ENCODE data around the gene RAPGEF6. TPM values are rescaled to one million over a fixed set of nuclear protein-coding genes. Genes with fewer than 3 reads are reported as not detected.

Gene RAPGEF6
- total RNA-seq, 2 donors from 2014 or later, result 36.5 to 37.3 TPM

GRCh38 chr5:131542723-131543122 lies 92.3 kb downstream of the RAPGEF6 start:
- DNase-seq, result no peak
- Mint-ChIP-seq H3K27ac (peak overlapping the region; percentile 96), H3K9me3 (no peaks in the 10 kb centered on the region), H3K36me3 (ENCODE audit: insufficient read depth in 2 of 2) (peaks cover 1 to 13% of the 10 kb centered on the region in 2 donors), H3K4me3 (peak overlapping the region; percentile 23 to 85), H3K27me3 (ENCODE audit: low read depth) (no peaks in the 10 kb centered on the region), H3K4me1 (ENCODE audit: low read depth) (peaks cover 91% of the 10 kb centered on the region)
- no peak for ATAC-seq (replicated peaks in 1 of 2)

GRCh38 chr5:131541762-131542161 lies 93.3 kb downstream of the RAPGEF6 start:
- Mint-ChIP-seq H3K9me3 (no peaks in the 10 kb centered on the region), H3K27me3 (ENCODE audit: low read depth) (no peaks in the 10 kb centered on the region), H3K4me1 (ENCODE audit: low read depth) (peaks cover 92% of the 10 kb centered on the region), H3K27ac (peak overlapping the region; percentile 88), H3K4me3 (peak overlapping the region; percentile 39 to 43), H3K36me3 (ENCODE audit: insufficient read depth in 2 of 2) (peaks cover 1 to 14% of the 10 kb centered on the region in 2 donors)
- ATAC-seq (replicated peaks in 1 of 2), result peak; percentile 68 to 70
- DNase-seq, result no peak

- Mint-ChIP-seq H3K27me3 (ENCODE audit: low read depth) (no peaks in the 10 kb centered on the region), H3K36me3 (ENCODE audit: insufficient read depth in 2 of 2) (peaks cover 1 to 12% of the 10 kb centered on the region in 2 donors), H3K27ac (peak overlapping the region; percentile 88), H3K4me3 (peak overlapping the region; percentile 3 to 48), H3K9me3 (no peaks in the 10 kb centered on the region), H3K4me1 (ENCODE audit: low read depth) (peaks cover 96% of the 10 kb centered on the region)
- no peak for ATAC-seq (replicated peaks in 1 of 2)
- DNase-seq, result no peak
Measured at GRCh38 chr5:131541071-131541470, 94.0 kb downstream of the RAPGEF6 start.

GRCh38 chr5:131539251-131539650 lies 95.8 kb downstream of the RAPGEF6 start:
- no peaks in the 10 kb centered on the region for H3K9me3 Mint-ChIP-seq

GRCh38 chr5:131538177-131538593 lies 96.8 kb downstream of the RAPGEF6 start:
- H3K4me1 Mint-ChIP-seq (ENCODE audit: low read depth), result peaks cover 99% of the 10 kb centered on the region
- ATAC-seq (replicated peaks in 1 of 2), result peak; percentile 75 to 80
- no peaks in the 10 kb centered on the region for H3K9me3 Mint-ChIP-seq
- peaks cover 0 to 9% of the 10 kb centered on the region in 2 donors for H3K36me3 Mint-ChIP-seq (ENCODE audit: insufficient read depth in 2 of 2)
- no peaks in the 10 kb centered on the region for H3K27me3 Mint-ChIP-seq (ENCODE audit: low read depth)
- H3K27ac Mint-ChIP-seq, result peak overlapping the region; percentile 87
- no peak for DNase-seq
- peak overlapping the region; percentile 38 to 69 for H3K4me3 Mint-ChIP-seq

More at GRCh38 chr5:131539251-131539650, 95.8 kb downstream of the RAPGEF6 start:
- no peaks in the 10 kb centered on the region for H3K27me3 Mint-ChIP-seq (ENCODE audit: low read depth)
- no peak for DNase-seq
- peak overlapping the region in 1 of 2 donors; percentile 21 for H3K4me3 Mint-ChIP-seq
- H3K4me1 Mint-ChIP-seq (ENCODE audit: low read depth), result peaks cover 96% of the 10 kb centered on the region
- ATAC-seq (replicated peaks in 1 of 2), result no peak
- peak overlapping the region; percentile 34 for H3K27ac Mint-ChIP-seq
- peaks cover 1 to 11% of the 10 kb centered on the region in 2 donors for H3K36me3 Mint-ChIP-seq (ENCODE audit: insufficient read depth in 2 of 2)

- peaks cover 0 to 9% of the 10 kb centered on the region in 2 donors for H3K36me3 Mint-ChIP-seq (ENCODE audit: insufficient read depth in 2 of 2)
- no peak for ATAC-seq (replicated peaks in 1 of 2)
- peak overlapping the region; percentile 18 for H3K27ac Mint-ChIP-seq
- no peaks in the 10 kb centered on the region for H3K27me3 Mint-ChIP-seq (ENCODE audit: low read depth)
- peaks cover 99% of the 10 kb centered on the region for H3K4me1 Mint-ChIP-seq (ENCODE audit: low read depth)
- H3K9me3 Mint-ChIP-seq, result no peaks in the 10 kb centered on the region
- peak overlapping the region; percentile 69 to 78 for H3K4me3 Mint-ChIP-seq
- no peak for DNase-seq
Measured at GRCh38 chr5:131536850-131537448, 98.1 kb downstream of the RAPGEF6 start.

GRCh38 chr5:131536211-131536826 lies 98.7 kb downstream of the RAPGEF6 start:
- DNase-seq (no peak), ATAC-seq (replicated peaks in 1 of 2) (peak; percentile 41 to 56)
- H3K27me3 Mint-ChIP-seq (ENCODE audit: low read depth), result no peaks in the 10 kb centered on the region
- no peaks in the 10 kb centered on the region for H3K9me3 Mint-ChIP-seq
- H3K4me1 Mint-ChIP-seq (ENCODE audit: low read depth), result peaks cover 94% of the 10 kb centered on the region
- peak overlapping the region; percentile 18 for H3K27ac Mint-ChIP-seq
- peak overlapping the region; percentile 69 to 78 for H3K4me3 Mint-ChIP-seq
- H3K36me3 Mint-ChIP-seq (ENCODE audit: insufficient read depth in 2 of 2), result peaks cover 0 to 9% of the 10 kb centered on the region in 2 donors

GRCh38 chr5:131534974-131535373 lies 100.1 kb downstream of the RAPGEF6 start:
- ATAC-seq (replicated peaks in 1 of 2) (no peak), DNase-seq (no peak)
- peaks cover 92% of the 10 kb centered on the region for H3K4me1 Mint-ChIP-seq (ENCODE audit: low read depth)
- H3K27ac Mint-ChIP-seq, result peak overlapping the region; percentile 62
- no peaks in the 10 kb centered on the region for H3K9me3 Mint-ChIP-seq
- H3K27me3 Mint-ChIP-seq (ENCODE audit: low read depth), result no peaks in the 10 kb centered on the region
- peaks cover 0 to 9% of the 10 kb centered on the region in 2 donors for H3K36me3 Mint-ChIP-seq (ENCODE audit: insufficient read depth in 2 of 2)
- peak overlapping the region; percentile 21 to 36 for H3K4me3 Mint-ChIP-seq

- peak overlapping the region; percentile 32 to 36 for H3K4me3 Mint-ChIP-seq
- H3K9me3 Mint-ChIP-seq, result no peaks in the 10 kb centered on the region
- peak overlapping the region; percentile 51 for H3K27ac Mint-ChIP-seq
- H3K36me3 Mint-ChIP-seq (ENCODE audit: insufficient read depth in 2 of 2), result peaks cover 0 to 9% of the 10 kb centered on the region in 2 donors
- H3K4me1 Mint-ChIP-seq (ENCODE audit: low read depth), result peaks cover 92% of the 10 kb centered on the region
- no peaks in the 10 kb centered on the region for H3K27me3 Mint-ChIP-seq (ENCODE audit: low read depth)
- no peak for DNase-seq
- ATAC-seq (replicated peaks in 1 of 2), result no peak
Measured at GRCh38 chr5:131533836-131534235, 101.2 kb downstream of the RAPGEF6 start.

- Mint-ChIP-seq H3K4me3 (peak overlapping the region; percentile 80 to 97), H3K4me1 (ENCODE audit: low read depth) (peaks cover 88% of the 10 kb centered on the region), H3K27me3 (ENCODE audit: low read depth) (no peaks in the 10 kb centered on the region), H3K27ac (peak overlapping the region; percentile 55), H3K9me3 (no peaks in the 10 kb centered on the region), H3K36me3 (ENCODE audit: insufficient read depth in 2 of 2) (peaks cover 0 to 1% of the 10 kb centered on the region in 2 donors)
- no peak for DNase-seq
- peak; percentile 61 to 66 for ATAC-seq (replicated peaks in 1 of 2)
Measured at GRCh38 chr5:131532031-131532640, 102.9 kb downstream of the RAPGEF6 start.

- peaks cover 88% of the 10 kb centered on the region for H3K4me1 Mint-ChIP-seq (ENCODE audit: low read depth)
- peak overlapping the region; percentile 46 to 82 for H3K4me3 Mint-ChIP-seq
- no peaks in the 10 kb centered on the region for H3K9me3 Mint-ChIP-seq
- no peaks in the 10 kb centered on the region for H3K27me3 Mint-ChIP-seq (ENCODE audit: low read depth)
- peaks cover 2% of the 10 kb centered on the region in 2 donors for H3K36me3 Mint-ChIP-seq (ENCODE audit: insufficient read depth in 2 of 2)
- DNase-seq (no peak), ATAC-seq (replicated peaks in 1 of 2) (peak in 1 of 2 donors; percentile 39)
- peak overlapping the region; percentile 92 for H3K27ac Mint-ChIP-seq
Measured at GRCh38 chr5:131530706-131531331, 104.2 kb downstream of the RAPGEF6 start.

GRCh38 chr5:131528682-131529081 lies 106.3 kb downstream of the RAPGEF6 start:
- no peaks in the 10 kb centered on the region for H3K9me3 Mint-ChIP-seq
- H3K36me3 Mint-ChIP-seq (ENCODE audit: insufficient read depth in 2 of 2), result peaks cover 2% of the 10 kb centered on the region in 2 donors
- peak overlapping the region; percentile 59 for H3K27ac Mint-ChIP-seq
- H3K4me1 Mint-ChIP-seq (ENCODE audit: low read depth), result peaks cover 78% of the 10 kb centered on the region
- DNase-seq (no peak), ATAC-seq (replicated peaks in 1 of 2) (peak in 1 of 2 donors; percentile 48)
- peak overlapping the region in 1 of 2 donors; percentile 0 for H3K4me3 Mint-ChIP-seq
- no peaks in the 10 kb centered on the region for H3K27me3 Mint-ChIP-seq (ENCODE audit: low read depth)

- peak overlapping the region; percentile 31 for H3K27ac Mint-ChIP-seq
- H3K9me3 Mint-ChIP-seq, result no peaks in the 10 kb centered on the region
- ATAC-seq (replicated peaks in 1 of 2) (no peak), DNase-seq (no peak)
- peaks cover 68% of the 10 kb centered on the region for H3K4me1 Mint-ChIP-seq (ENCODE audit: low read depth)
- no peaks in the 10 kb centered on the region for H3K27me3 Mint-ChIP-seq (ENCODE audit: low read depth)
- no peak overlapping the region for H3K4me3 Mint-ChIP-seq
- peaks cover 2% of the 10 kb centered on the region in 2 donors for H3K36me3 Mint-ChIP-seq (ENCODE audit: insufficient read depth in 2 of 2)
Measured at GRCh38 chr5:131525805-131526204, 109.2 kb downstream of the RAPGEF6 start.

Measured in activated T-cell treated with anti-CD3 and anti-CD28 coated beads, Interleukin-2, amount 50 U/mL, for 72 hours (primary cell).